Calu3 (cell line): Measurements from ENCODE around the gene GEMIN8. TPM values are rescaled to one million over a fixed set of nuclear protein-coding genes. Genes with fewer than 3 reads are reported as not detected.

Source experiments
- BruUV-seq: library from RNA; stranded (reverse); fragments of 400-500 nt; replicated peaks from 2 replicates; lab custom pipeline; 2021; lab: Mats Ljungman, UMichigan
- CTCF ChIA-PET: fragments of 300-600 bp; sonication (Branson Sonifier 250); formaldehyde crosslinking; loops from one replicate; lab custom pipeline; 2022; ENCODE audit warnings: antibody characterized with exemption; lab: Charles Lee
- DNase-seq: peaks from one replicate; pipeline ENCODE4 v3.0.0; 2022
- H3K27ac Mint-ChIP-seq: one replicate; pipeline ENCODE4 v1.8.0; 2022; ENCODE audit warnings: mixed read lengths; ENCODE audit not compliant: unreplicated experiment
- H3K27me3 Mint-ChIP-seq: one replicate; pipeline ENCODE4 v1.8.0; 2022; ENCODE audit warnings: mixed read lengths; ENCODE audit not compliant: unreplicated experiment
- H3K36me3 Mint-ChIP-seq: one replicate; pipeline ENCODE4 v1.8.0; 2022; ENCODE audit warnings: mild to moderate bottlenecking, moderate library complexity, mixed read lengths; ENCODE audit not compliant: insufficient read depth, unreplicated experiment
- H3K4me1 Mint-ChIP-seq: one replicate; pipeline ENCODE4 v1.8.0; 2022; ENCODE audit warnings: mild to moderate bottlenecking, low read depth, mixed read lengths; ENCODE audit not compliant: unreplicated experiment
- H3K4me3 Mint-ChIP-seq: one replicate; pipeline ENCODE4 v1.8.0; 2022; ENCODE audit warnings: mild to moderate bottlenecking, low read depth, moderate library complexity, mixed read lengths; ENCODE audit not compliant: unreplicated experiment
- H3K9me3 Mint-ChIP-seq: one replicate; pipeline ENCODE4 v1.8.0; 2022; ENCODE audit warnings: low read depth, mixed read lengths; ENCODE audit not compliant: unreplicated experiment
- CTCF ChIP-seq: fragments of 200-600 bp; IDR thresholded peaks from one replicate; pipeline ENCODE4 v1.8.0; 2022; ENCODE audit warnings: antibody characterized with exemption; ENCODE audit not compliant: unreplicated experiment
- intact Hi-C: fragments of 100-400 bp; cut with micrococcal nuclease; formaldehyde crosslinking; loops from one replicate; pipeline ENCODE4 v1.10.0; 2022; ENCODE audit not compliant: unreplicated experiment
- total RNA-seq: library from RNA; stranded (reverse); gene quantifications from 2 replicates; pipeline ENCODE4 v1.2.3, GENCODE V29; 2022

Gene GEMIN8
- total RNA-seq, 1 experiment from 2014 or later, result 21.7 TPM

- Mint-ChIP-seq H3K4me3 (no peak overlapping the region), H3K9me3 (no peaks in the 10 kb centered on the region), H3K36me3 (peaks cover 5% of the 10 kb centered on the region), H3K4me1 (no peaks in the 10 kb centered on the region), H3K27ac (no peak overlapping the region), H3K27me3 (no peaks in the 10 kb centered on the region)
- TF ChIP-seq CTCF, result no peak
- CTCF ChIA-PET, result no interaction called here
- intact Hi-C loops, result no loop called here
- BruUV-seq, result no TSS peak
- no peak for DNase-seq
Observed at GRCh38 chrX:14013054-14013453, 16.6 kb downstream of the GEMIN8 start.

DNA sequence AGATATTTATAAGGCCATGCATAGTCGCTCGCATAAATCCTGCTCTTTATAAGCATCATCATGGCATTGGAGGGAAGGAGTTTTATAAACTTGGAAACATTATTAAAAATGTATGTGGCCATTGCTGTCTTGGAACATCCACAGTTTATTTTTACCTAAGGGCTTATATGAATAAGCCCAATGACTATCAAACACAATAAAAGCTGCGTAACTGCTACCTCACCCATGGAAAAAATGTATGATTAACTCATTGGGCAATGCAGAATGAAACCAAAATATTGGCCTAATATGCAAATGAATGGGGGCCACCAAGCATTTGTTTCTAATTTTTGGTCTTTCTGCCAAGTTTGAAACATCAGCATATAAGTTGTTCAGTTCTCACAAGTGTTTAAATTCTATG, 19.1 kb downstream of the GEMIN8 start:
- Mint-ChIP-seq H3K4me1 (no peaks in the 10 kb centered on the region), H3K4me3 (no peak overlapping the region), H3K9me3 (no peaks in the 10 kb centered on the region), H3K36me3 (peaks cover 5% of the 10 kb centered on the region), H3K27me3 (no peaks in the 10 kb centered on the region), H3K27ac (no peak overlapping the region)
- no peak for DNase-seq
- no peak for TF ChIP-seq CTCF
- intact Hi-C loops, result no loop called here
- no TSS peak for BruUV-seq
- CTCF ChIA-PET, result no interaction called here

GRCh38 chrX:14006540-14006939, 23.2 kb downstream of the GEMIN8 start:
- no peaks in the 10 kb centered on the region for H3K9me3 Mint-ChIP-seq
- H3K36me3 Mint-ChIP-seq, result no peaks in the 10 kb centered on the region
- CTCF ChIA-PET, result no interaction called here
- no peak for TF ChIP-seq CTCF
- no TSS peak for BruUV-seq
- intact Hi-C loops, result no loop called here
- no peak for DNase-seq
- no peak overlapping the region for H3K4me3 Mint-ChIP-seq
- no peaks in the 10 kb centered on the region for H3K4me1 Mint-ChIP-seq
- H3K27ac Mint-ChIP-seq, result no peak overlapping the region
- H3K27me3 Mint-ChIP-seq, result no peaks in the 10 kb centered on the region

- no peak overlapping the region for H3K4me3 Mint-ChIP-seq
- no peak overlapping the region for H3K27ac Mint-ChIP-seq
- CTCF ChIA-PET, result no interaction called here
- intact Hi-C loops, result no loop called here
- DNase-seq, result no peak
- BruUV-seq, result no TSS peak
- TF ChIP-seq CTCF, result no peak
- H3K9me3 Mint-ChIP-seq, result no peaks in the 10 kb centered on the region
- H3K4me1 Mint-ChIP-seq, result no peaks in the 10 kb centered on the region
- H3K27me3 Mint-ChIP-seq, result no peaks in the 10 kb centered on the region
- no peaks in the 10 kb centered on the region for H3K36me3 Mint-ChIP-seq
Observed at GRCh38 chrX:14003876-14004425, 25.7 kb downstream of the GEMIN8 start.
